Breast epithelium (tissue), 3 donors: ENCODE results near the gene ETFBKMT.

Source experiments
- CTCF ChIP-seq, 3 donors: fragments of 450-650 bp; IDR thresholded peaks; one replicate each; pipeline ENCODE4 v1.5.1; 2016 to 2017; ENCODE audit warnings: antibody characterized with exemption in 3 of 3, mild to moderate bottlenecking in 3 of 3, moderate library complexity in 3 of 3
- POLR2A ChIP-seq: fragments of 450-650 bp; IDR thresholded peaks from one replicate; pipeline ENCODE4 v1.6.1; 2016; ENCODE audit warnings: antibody characterized with exemption, mild to moderate bottlenecking, moderate library complexity
- POLR2AphosphoS5 ChIP-seq, 3 donors: sonication (generic); formaldehyde crosslinking; IDR thresholded peaks; one replicate each; pipeline ENCODE4 v1.6.1; 2017; ENCODE audit warnings: antibody characterized with exemption in 3 of 3

- TF ChIP-seq CTCF (IDR thresholded peaks at IDR 0.05), result no peak
- TF ChIP-seq POLR2A, result no peak
- no peak for TF ChIP-seq POLR2AphosphoS5 (IDR thresholded peaks at IDR 0.05)
Observed at GRCh38 chr12:31705621-31706020, 46.1 kb downstream of the ETFBKMT start.
